ENCODE data around the gene VEGFC.

DNA sequence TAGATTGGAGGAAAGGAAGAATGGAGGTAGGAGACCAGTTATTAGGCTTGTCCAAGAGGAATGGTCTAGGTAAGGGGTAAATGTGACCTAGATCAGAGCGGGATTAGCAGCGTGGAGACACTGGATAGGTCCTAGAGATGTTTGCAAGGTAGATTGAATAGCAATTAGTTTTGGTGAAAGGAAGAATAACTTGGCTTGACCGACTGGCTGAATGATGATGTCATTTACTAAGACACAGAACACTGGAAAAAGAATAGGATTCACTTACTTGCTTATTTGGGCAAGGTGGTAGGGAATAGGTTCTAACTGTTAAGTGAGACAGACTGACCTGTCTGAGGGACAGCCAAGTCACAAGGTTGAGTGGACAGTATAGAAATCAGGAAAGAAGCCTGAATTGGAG lies 71.3 kb downstream of the VEGFC start:
- TF ChIP-seq POLR2A (IDR thresholded peaks at IDR 0.05): no peak
- TF ChIP-seq, protein P1, sequence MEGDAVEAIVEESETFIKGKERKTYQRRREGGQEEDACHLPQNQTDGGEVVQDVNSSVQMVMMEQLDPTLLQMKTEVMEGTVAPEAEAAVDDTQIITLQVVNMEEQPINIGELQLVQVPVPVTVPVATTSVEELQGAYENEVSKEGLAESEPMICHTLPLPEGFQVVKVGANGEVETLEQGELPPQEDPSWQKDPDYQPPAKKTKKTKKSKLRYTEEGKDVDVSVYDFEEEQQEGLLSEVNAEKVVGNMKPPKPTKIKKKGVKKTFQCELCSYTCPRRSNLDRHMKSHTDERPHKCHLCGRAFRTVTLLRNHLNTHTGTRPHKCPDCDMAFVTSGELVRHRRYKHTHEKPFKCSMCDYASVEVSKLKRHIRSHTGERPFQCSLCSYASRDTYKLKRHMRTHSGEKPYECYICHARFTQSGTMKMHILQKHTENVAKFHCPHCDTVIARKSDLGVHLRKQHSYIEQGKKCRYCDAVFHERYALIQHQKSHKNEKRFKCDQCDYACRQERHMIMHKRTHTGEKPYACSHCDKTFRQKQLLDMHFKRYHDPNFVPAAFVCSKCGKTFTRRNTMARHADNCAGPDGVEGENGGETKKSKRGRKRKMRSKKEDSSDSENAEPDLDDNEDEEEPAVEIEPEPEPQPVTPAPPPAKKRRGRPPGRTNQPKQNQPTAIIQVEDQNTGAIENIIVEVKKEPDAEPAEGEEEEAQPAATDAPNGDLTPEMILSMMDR (IDR thresholded peaks at IDR 0.05): no peak
